HPDE6-E6E7 (cell line): Measurements from ENCODE around the gene ME3.
A peak's percentile ranks its signal among the peaks of the same experiment; 100 is the strongest.
"Not testable (repeated sequence)": the region's sequence is repeated elsewhere in the genome, so short reads cannot be mapped to it uniquely, and the experiment has no call there.

Source experiments
- DNase-seq: peaks from one replicate; pipeline ENCODE4 v3.0.0; 2011; ENCODE audit warnings: missing footprints; ENCODE audit errors: extremely low spot score

Gene ME3

DNA sequence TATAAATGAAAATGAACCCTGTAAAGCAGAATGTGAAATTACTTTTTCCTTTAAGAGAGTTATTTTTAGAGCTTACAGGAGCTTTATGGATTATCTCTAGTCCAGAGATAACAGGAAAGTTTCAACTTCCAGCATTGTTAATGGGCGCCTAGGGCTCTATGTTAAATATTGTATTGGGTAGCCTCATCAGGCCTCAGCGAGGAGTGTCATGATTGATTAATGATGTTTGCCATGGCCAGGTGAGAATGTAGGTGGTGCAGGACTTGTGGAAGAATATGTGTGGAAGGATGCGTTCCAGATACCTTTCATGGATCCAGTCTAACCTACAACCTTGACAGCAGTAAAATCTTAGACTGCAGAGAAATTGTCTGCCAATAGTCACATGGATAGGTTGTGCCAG lies 50.6 kb downstream of the ME3 start:
- no peak for DNase-seq

DNA sequence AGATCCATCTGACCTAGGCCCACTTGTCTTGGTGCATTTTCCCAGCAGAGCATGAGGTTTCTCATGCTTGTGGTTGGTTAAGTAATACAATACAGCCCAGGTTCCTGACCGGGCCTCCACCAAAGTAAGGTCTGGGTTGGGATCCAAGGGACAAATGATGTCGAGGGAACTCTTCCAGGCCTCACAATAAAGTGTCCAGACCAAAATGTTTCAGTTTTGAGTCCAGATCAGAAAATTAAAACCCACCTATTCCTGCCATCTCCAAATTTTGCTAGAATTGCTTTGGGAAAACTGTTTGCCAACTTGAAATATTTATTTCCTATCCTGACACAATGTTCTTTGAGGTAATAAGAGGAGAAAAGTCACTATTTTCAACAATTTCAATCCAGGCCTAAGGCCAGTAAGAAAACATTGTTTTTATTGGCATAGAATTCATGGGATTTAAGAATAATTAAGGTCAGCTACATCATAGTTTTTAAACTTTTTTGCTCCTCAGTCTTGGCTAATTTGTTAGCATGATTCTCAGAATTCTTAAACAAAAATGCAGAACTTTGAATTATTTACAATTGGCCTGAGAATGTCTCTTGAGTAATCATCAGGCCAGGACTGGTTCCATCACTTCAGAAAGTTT lies 51.4 kb downstream of the ME3 start:
- no peak for DNase-seq

DNA sequence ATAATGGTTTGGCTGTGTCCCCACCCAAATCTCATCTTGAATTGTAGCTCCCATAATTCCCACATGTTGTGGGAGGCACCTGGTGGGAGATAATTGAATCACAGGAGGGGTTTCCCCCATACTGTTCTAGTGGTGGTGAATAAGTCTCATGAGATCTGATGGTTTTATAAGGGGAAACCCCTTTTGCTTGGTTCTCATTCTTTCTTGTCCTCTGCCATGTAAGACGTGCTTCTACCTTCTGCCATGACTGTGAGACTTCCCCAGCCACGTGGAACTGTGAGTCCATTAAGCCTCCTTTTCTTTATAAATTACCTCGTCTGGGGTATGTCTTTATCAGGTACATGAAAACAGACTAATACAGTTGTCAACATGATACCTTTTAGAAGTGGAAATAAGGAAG lies 53.0 kb downstream of the ME3 start:
- DNase-seq = not testable (repeated sequence)

- no peak for DNase-seq
Measured at GRCh38 chr11:86617502-86617901, 54.9 kb downstream of the ME3 start.

DNA sequence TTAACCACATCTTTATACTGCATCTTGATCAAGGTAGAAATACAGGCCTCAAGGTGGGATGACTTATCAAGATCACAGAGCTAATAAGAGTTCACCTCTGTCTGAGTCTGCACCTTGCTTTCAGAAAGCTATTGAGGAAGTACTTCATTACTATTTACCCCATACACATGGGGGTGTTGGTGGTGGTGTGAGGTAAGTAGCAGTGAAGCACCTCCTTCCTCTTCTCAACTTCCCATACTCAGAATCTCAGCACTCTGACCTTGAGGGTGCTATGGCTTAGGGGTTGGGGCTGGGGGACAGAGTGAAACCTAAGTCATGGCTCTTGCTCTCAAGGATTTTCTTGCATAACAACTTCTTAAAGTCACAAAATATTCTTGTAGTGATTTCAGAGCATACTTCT lies 56.9 kb downstream of the ME3 start:
- DNase-seq = no peak

GRCh38 chr11:86610559-86611341 lies 61.7 kb downstream of the ME3 start:
- DNase-seq = no peak

- DNase-seq = peak; percentile 47
Measured at GRCh38 chr11:86608251-86608799, 64.1 kb downstream of the ME3 start.

- DNase-seq = no peak
Measured at GRCh38 chr11:86606836-86607481, 65.5 kb downstream of the ME3 start.

- no peak for DNase-seq
Measured at GRCh38 chr11:86606270-86606835, 66.1 kb downstream of the ME3 start.

DNA sequence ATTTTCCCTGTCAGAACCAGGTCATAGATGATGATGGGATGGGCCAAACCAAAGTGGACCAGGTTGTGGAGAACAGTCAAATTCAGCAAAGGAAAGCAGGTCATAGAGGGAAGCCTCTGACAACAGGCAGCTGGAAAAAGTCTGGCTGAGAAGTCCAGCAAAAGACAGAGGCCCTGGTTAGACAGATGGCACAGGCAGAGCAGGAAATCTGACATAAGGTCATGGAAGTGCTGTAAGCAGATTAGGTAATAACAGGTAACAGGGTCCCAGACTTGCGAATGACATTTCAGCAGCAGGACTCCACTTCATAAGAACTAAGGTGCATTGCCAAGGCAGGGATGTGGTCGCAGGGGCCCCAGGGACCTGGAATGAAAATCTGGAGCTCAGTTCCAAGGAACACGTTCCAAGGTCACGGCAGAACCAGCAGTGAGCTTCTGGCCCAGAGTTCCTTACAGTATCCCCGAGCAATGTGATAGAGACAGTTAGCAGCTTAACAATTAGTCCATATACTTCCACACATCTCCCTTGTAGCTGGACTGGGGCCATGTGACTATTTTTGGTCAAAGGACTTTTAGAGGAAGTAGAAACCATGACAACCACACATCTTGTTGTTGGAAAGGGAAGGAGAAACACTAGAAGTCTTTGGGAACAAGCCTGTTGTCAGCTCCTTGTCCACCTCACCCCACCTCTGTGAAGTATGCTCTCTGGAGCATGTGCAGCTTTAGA lies 75.4 kb downstream of the ME3 start:
- DNase-seq = no peak

- DNase-seq = no peak
Measured at GRCh38 chr11:86595955-86596354, 76.5 kb downstream of the ME3 start.

- DNase-seq = no peak
Measured at GRCh38 chr11:86595451-86595850, 77.0 kb downstream of the ME3 start.

- peak; percentile 85 for DNase-seq
Measured at GRCh38 chr11:86594746-86595145, 77.7 kb downstream of the ME3 start.

- no peak for DNase-seq
Measured at GRCh38 chr11:86593833-86594232, 78.6 kb downstream of the ME3 start.

DNA sequence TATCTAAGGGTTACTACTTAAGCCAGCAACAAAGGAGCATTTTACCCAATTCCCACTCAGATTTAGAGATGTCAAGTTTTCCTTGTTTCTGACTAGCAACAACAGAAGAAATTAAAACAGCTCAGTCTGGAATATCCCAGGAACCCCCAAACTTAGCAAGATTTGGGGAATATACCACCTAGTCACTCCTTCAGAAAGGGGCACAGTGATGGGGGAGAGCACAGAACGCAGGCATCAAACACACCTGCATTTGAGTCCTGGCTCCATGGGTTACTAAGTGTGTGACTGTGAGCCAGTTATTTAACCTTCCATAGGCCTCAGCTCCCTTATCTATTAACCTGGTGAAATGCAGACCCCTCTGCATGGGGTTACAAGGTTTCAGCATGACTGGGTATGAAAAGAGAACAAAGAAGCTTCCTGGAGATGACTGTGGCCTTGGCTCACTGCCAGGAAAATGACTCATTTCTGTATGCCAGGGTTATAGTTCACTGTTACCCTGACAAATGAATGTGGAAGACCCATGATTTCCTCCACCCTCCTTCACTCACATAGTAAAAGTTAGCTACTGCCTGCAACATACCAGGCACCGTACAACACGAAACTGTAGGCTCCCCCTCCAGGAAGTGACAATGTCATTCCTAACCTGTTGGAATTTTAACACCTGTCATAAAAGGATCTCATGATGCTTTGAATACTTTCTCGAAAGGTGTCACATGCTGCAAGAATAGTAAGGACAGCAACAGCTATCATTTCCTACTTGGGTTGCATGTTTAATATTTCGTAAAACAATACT lies 79.6 kb downstream of the ME3 start:
- peak; percentile 60 for DNase-seq

DNA sequence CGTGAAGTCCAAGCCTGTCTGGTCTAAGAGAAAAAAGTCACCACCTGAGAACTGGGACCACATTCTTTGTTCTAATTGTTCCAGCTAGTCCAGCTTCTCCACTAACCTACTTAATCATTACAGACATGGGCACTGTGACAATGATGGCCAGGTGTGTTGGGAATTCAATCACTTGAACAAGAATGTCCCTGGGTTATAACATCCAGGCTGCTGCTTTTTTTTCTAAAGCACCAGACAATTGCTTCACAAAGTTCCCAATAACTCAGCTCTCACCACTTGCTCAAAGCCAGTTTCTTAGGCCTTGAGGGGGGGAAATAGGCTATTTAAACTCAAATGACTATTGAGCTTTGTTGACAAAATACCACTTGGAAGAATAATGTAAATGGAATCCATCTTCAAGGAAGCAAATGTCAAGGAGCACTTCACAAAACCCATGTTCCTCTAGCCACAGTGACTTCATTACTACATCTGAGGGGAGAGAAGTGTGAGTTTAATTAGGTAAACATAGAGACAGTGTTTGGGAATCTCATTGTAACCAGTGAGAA lies 80.3 kb downstream of the ME3 start:
- no peak for DNase-seq

- DNase-seq = no peak
Measured at GRCh38 chr11:86591631-86592030, 80.8 kb downstream of the ME3 start.

DNA sequence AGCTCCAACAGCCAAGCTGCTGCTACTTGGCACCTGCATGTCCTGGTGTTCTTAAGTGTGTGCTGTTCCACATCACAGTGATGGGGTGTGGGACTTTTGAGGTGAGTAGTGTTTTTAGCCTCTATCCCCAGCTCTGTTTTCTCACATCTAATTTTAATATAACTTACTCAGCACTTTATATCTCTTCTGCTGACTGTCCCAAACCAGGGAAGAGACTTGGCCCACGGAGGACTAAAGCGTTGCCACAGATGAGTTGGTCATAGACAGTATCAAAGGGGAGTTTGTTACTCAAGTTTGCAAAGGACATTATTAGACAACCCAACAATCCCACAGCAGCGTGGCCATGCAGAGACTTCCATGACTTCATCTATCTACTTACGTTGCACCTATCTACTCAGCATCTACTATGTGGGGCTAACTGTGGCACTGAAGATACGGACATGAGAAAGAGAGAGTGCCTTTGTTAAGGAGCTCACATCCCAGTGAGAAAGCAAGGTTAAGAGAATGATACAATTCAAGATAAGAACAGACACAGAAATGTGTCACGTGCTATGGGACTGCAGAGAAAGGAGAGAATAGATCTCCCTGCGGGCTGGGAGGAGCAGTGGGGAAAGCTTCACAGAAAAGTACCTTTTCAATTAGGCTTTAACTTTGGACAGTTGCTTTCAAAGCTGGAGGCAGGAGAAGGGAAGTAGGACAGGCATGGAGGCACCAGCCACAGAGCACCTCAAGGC lies 82.4 kb downstream of the ME3 start:
- no peak for DNase-seq

DNA sequence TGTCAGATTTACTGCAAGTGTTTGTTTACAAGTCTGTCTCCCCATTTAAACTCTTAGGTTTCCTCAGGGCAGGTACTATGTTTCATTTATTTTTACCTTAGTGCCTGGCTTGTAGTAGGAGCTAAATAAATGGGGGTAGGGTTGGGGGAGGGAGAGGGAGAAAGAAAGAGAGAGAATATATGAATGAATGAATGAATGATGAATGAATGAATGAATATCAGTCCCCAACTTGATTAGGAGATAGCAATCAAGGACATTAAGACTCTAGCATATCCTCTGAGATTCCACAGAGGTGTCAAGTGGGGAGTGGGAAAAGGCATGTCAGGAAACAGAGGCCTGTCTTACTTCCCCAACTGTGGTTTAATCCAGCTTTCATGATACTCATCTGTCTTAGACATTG lies 83.2 kb downstream of the ME3 start:
- no peak for DNase-seq

GRCh38 chr11:86588566-86589090 lies 83.8 kb downstream of the ME3 start:
- DNase-seq = no peak
